ENCODE results near the gene DIDO1. TPM values are rescaled to one million over a fixed set of nuclear protein-coding genes. Genes with fewer than 3 reads are reported as not detected.
A peak's percentile ranks its signal among the peaks of the same experiment; 100 is the strongest.

DIDO1 gene
- 10 to 100 TPM; 45.9 to 47.4 TPM for total RNA-seq

DNA sequence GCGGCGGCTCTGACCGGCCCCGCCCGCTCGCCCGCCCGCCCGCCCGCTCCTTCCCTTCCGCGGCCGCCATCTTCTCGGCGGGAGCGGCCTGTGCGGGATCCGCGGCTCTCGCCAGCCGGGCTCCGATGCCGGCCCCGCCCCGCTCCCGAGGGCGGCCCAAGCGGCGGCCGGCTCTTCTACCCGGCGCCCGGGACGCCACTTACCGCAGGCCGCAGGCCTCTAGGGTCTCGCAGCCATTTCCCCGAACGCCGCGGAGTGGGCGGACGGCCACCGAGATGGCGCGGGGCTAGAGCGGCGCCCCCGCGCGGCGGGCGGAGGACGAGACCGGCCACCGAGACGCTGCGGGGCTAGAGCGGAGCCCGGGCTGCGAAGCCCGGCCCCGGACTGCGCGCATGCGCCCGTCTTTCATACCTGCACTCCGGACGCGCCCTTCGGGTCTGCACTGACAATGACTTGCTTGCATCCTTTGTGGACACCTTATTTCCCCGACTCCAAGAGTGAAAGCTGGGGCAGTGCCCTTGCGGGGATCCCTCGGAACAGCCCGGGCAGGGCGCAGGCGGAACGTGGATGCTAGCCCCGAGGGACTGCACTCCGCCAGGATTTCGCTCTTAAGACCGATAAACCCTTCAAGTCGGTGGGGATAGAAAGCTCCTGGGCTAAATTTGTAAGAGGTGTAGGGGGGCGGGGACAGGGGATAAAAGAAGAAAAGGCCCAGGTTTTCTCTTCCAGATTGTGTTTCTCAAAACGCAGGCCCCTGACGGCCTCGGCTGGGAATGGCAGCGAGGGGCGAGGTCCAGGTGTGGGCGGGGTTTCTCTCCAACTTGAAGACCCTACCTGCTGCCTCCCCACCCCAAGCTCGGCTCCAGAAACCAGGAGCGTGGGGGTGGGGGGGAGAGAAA lies at the start of gene DIDO1:
Gene DIDO1 (minus strand): TSS at position 277 of the 899 bp plus-strand sequence.
- intact Hi-C loops (cut with micrococcal nuclease): no loop called here
- Mint-ChIP-seq H3K27ac (peak within 1 kb of the TSS; percentile 95), H3K9me3 (no peaks in the 10 kb centered on the region), H3K4me1 (ENCODE audit: low read depth) (peaks cover 64% of the 10 kb centered on the region), H3K4me3 (peak within 1 kb of the TSS; percentile 97), H3K36me3 (ENCODE audit: low read depth) (peaks cover 30% of the 10 kb centered on the region), H3K27me3 (no peaks in the 10 kb centered on the region)
- DNase-seq: peak; percentile 89
- TF ChIP-seq, protein P1, sequence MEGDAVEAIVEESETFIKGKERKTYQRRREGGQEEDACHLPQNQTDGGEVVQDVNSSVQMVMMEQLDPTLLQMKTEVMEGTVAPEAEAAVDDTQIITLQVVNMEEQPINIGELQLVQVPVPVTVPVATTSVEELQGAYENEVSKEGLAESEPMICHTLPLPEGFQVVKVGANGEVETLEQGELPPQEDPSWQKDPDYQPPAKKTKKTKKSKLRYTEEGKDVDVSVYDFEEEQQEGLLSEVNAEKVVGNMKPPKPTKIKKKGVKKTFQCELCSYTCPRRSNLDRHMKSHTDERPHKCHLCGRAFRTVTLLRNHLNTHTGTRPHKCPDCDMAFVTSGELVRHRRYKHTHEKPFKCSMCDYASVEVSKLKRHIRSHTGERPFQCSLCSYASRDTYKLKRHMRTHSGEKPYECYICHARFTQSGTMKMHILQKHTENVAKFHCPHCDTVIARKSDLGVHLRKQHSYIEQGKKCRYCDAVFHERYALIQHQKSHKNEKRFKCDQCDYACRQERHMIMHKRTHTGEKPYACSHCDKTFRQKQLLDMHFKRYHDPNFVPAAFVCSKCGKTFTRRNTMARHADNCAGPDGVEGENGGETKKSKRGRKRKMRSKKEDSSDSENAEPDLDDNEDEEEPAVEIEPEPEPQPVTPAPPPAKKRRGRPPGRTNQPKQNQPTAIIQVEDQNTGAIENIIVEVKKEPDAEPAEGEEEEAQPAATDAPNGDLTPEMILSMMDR (IDR thresholded peaks at IDR 0.05): peak; percentile 46
- ChIA-PET CTCF (interaction anchor here (0.9 to 3.3 kb wide), 9 partner anchors 8 to 28 kb away, joined by 3 to 15 read pairs (median 7); partner anchors contain the start of gene GID8), POLR2A (interaction anchor here (0.8 to 17.8 kb wide), 12 partner anchors 10 to 43 kb away, joined by 3 to 243 read pairs (median 4); partner anchors contain the start of gene GID8)
- ATAC-seq: peak; percentile 75

DNA sequence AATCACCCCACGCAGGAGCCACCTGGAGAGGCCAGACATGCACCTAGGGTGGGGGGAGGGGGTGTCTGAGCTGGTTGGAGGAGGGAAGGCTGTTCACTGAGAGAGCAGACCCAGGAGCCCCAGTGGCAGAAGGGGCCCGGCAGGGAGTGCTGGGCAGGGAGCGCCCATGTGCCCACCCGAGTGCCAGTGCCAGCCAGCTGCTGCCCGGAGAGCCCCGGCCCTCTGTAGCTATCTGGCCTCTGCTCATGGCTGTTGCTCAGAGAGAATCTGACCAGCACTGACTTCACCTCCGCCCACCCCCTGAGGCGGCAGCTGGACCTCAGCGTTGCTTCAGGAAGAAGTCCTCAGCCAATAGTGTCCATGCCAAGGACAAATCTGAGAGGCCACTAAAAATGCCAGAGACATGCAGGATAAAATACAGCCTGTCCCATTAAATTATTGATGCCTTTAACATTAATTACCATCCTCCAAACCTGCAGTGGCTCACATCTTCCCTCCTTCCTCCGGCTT lies 49.0 kb upstream of the DIDO1 start:
- H3K9me3 Mint-ChIP-seq: no peaks in the 10 kb centered on the region
- ChIA-PET POLR2A (interaction anchor here (1.1 kb wide), 1 partner anchor 22 kb away, joined by 3 read pairs; no protein-coding TSS in a partner anchor), CTCF (interaction anchor here (0.9 to 1.1 kb wide), 2 partner anchors 86 to 166 kb away, joined by 3 to 4 read pairs; no protein-coding TSS in a partner anchor)
- H3K27ac Mint-ChIP-seq: no peak overlapping the region
- TF ChIP-seq, protein P1 (IDR thresholded peaks at IDR 0.05): no peak
- intact Hi-C loops (cut with micrococcal nuclease): no loop called here
- no peak for DNase-seq
- ATAC-seq: no peak
- peaks cover 35% of the 10 kb centered on the region for H3K4me1 Mint-ChIP-seq (ENCODE audit: low read depth)
- no peaks in the 10 kb centered on the region for H3K36me3 Mint-ChIP-seq (ENCODE audit: low read depth)
- H3K4me3 Mint-ChIP-seq: no peak overlapping the region
- H3K27me3 Mint-ChIP-seq: peaks cover 53% of the 10 kb centered on the region

DNA sequence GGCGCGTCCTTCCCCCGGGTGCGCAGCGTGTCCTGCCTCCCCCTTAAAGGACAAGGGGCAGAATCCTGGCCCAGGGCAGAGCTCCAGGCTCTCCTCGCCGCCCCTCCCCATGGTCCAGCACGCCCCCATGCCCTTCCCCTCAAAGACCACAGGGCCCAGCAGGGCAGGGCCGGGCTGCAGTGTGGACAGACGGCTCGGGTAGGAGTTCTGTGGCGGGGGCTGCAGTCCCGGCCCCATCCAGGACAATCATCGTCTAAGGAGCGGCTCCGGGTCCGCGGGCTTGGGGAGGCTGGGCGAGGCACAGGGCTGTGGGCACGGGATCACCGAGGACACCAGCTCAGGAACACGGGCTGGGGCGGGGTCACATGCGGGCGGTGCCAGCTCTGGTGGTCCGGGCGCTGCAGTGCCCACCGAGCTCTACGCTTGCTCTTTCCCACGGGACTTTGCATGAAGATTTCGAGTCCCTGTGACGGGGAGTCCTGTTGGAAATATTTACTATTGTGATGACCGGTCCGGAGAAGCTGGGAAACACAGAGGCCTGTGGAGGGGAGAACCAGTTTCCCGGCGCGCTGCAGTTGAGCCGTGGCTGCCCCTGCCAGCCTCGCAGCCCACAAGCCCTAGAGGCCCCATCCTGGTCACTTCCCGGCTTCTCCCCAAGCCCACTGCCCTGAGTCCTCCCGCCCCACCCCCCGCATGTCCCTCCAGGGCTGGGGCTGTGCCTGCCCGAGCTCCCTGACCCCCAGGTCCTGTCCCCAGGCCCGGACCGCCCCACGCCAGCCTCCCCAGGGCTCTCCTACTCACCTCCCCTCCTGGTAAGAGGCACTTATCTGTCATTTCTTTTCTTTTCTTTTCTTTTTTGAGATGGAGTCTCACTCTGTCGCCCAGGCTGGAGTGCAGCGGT lies 46.8 kb upstream of the DIDO1 start:
- TF ChIP-seq, protein P1 (IDR thresholded peaks at IDR 0.05): no peak
- intact Hi-C loops (cut with micrococcal nuclease): loop anchor here (2.0 kb wide), 1 partner anchor 36 kb away; no protein-coding TSS in a partner anchor
- H3K36me3 Mint-ChIP-seq (ENCODE audit: low read depth): no peaks in the 10 kb centered on the region
- no peak for ATAC-seq
- peaks cover 25% of the 10 kb centered on the region for H3K4me1 Mint-ChIP-seq (ENCODE audit: low read depth)
- no peak for DNase-seq
- H3K27ac Mint-ChIP-seq: no peak overlapping the region
- H3K4me3 Mint-ChIP-seq: no peak overlapping the region
- peaks cover 39% of the 10 kb centered on the region for H3K27me3 Mint-ChIP-seq
- ChIA-PET POLR2A (interaction anchor here (1.0 to 1.8 kb wide), 3 partner anchors 13 to 178 kb away, joined by 3 to 11 read pairs (median 4); no protein-coding TSS in a partner anchor), CTCF (interaction anchor here (0.6 to 1.5 kb wide), 23 partner anchors 8 to 242 kb away, joined by 3 to 17 read pairs (median 3); no protein-coding TSS in a partner anchor)
- H3K9me3 Mint-ChIP-seq: no peaks in the 10 kb centered on the region

DNA sequence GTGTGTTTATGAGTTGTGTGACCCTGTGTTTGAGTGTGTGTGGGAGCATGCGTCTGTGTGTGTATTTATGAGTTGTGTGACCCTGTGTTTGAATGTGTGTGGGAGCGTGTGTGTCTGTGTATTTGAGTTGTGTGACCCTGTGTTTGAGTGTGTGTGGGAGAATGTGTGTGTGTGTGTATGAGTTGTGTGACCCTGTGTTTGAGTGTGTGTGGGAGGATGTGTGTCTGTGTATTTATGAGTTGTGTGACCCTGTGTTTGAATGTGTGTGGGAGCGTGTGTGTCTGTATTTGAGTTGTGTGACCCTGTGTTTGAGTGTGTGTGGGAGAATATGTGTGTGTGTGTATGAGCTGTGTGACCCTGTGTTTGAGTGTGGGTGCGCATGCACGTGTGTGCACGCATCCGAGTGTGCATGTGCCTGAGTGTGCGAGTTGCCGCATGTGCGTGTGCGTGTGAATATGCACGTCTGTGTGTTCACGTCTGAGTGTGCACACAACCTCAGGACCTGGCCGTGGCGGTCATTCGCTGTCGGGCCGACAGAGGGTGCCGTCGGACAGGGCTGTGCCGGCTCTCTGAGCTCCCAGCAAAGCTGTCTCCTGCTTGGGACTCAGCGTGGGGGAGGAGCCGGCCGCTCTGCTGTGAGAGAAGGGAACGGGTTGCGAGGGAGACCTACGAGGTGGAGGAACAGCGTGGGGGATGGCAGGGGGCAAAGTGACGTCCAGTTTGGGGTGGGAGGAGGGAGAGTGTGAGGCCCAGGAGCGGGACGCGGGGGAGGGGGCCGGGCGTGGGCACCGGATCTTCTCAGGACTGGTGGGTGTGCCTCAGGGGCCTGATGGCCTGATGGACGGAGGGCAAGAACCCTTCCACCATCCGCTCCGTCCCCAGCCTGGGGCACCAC lies 45.9 kb upstream of the DIDO1 start:
- POLR2A ChIA-PET: interaction anchor here (1.0 to 1.8 kb wide), 3 partner anchors 12 to 177 kb away, joined by 3 to 11 read pairs (median 4); no protein-coding TSS in a partner anchor
- ATAC-seq (peak; percentile 99), DNase-seq (peak; percentile 92)
- Mint-ChIP-seq H3K4me3 (no peak overlapping the region), H3K4me1 (ENCODE audit: low read depth) (peaks cover 16% of the 10 kb centered on the region), H3K36me3 (ENCODE audit: low read depth) (no peaks in the 10 kb centered on the region), H3K9me3 (no peaks in the 10 kb centered on the region), H3K27ac (no peak overlapping the region), H3K27me3 (peaks cover 39% of the 10 kb centered on the region)
- intact Hi-C loops (cut with micrococcal nuclease): loop anchor here (2.0 kb wide), 1 partner anchor 37 kb away; no protein-coding TSS in a partner anchor
- TF ChIP-seq, protein P1 (IDR thresholded peaks at IDR 0.05): peak; percentile 66
- CTCF ChIA-PET: interaction anchor here (0.6 to 1.5 kb wide), 23 partner anchors 9 to 242 kb away, joined by 3 to 17 read pairs (median 3); no protein-coding TSS in a partner anchor
